SK-N-SH treated with all-trans-retinoic acid at 6 μM for 48 hours (cell line): ENCODE results near the gene DCAF5.

Experiments used
- ATAC-seq: fragments of 200-7000 bp; cut with Tn5 transposase; 3 replicates; pipeline ENCODE4 v1.9.1; 2020; ENCODE audit warnings: mild to moderate bottlenecking, moderate library complexity
- ARNTL ChIP-seq: fragments of 450-650 bp; formaldehyde crosslinking; IDR thresholded peaks from 2 replicates; pipeline ENCODE4 v1.5.0; 2020; ENCODE audit warnings: low read depth, mild to moderate bottlenecking, moderate library complexity, borderline replicate concordance
- BACH2 ChIP-seq: fragments of 250-450 bp; sonication (Bioruptor Pico); IDR thresholded peaks from 2 replicates; pipeline ENCODE4 v1.9.0; 2021; ENCODE audit warnings: mild to moderate bottlenecking, borderline replicate concordance
- CSDC2 ChIP-seq: fragments of 250-450 bp; sonication (Bioruptor Pico); IDR thresholded peaks from 2 replicates; pipeline ENCODE4 v1.5.0; 2020; ENCODE audit warnings: mild to moderate bottlenecking, moderate library complexity
- ESRRG ChIP-seq: fragments of 250-450 bp; sonication (Bioruptor Pico); IDR thresholded peaks from 2 replicates; pipeline ENCODE4 v1.6.1; 2021; ENCODE audit warnings: mild to moderate bottlenecking
- GLIS3 ChIP-seq: fragments of 250-450 bp; sonication (Bioruptor Pico); IDR thresholded peaks from 2 replicates; pipeline ENCODE4 v1.5.0; 2020; ENCODE audit warnings: mild to moderate bottlenecking, moderate library complexity
- ISL1 ChIP-seq: fragments of 250-450 bp; sonication (Bioruptor Pico); IDR thresholded peaks from 2 replicates; pipeline ENCODE4 v2.1.2; 2022; ENCODE audit warnings: mild to moderate bottlenecking, moderate library complexity
- OSR1 ChIP-seq: fragments of 250-450 bp; sonication (Bioruptor Pico); IDR thresholded peaks from 2 replicates; pipeline ENCODE4 v1.8.0; 2022; ENCODE audit warnings: moderate library complexity, mild to moderate bottlenecking, inconsistent platforms
- PPARA ChIP-seq: fragments of 250-450 bp; sonication (Bioruptor Pico); IDR thresholded peaks from 2 replicates; pipeline ENCODE4 v1.5.0; 2020; ENCODE audit warnings: mild to moderate bottlenecking, borderline replicate concordance
- RARB ChIP-seq: fragments of 250-450 bp; sonication (Bioruptor Pico); IDR thresholded peaks from 2 replicates; pipeline ENCODE4 v1.8.0; 2021; ENCODE audit warnings: mild to moderate bottlenecking, moderate library complexity
- SNAI2 ChIP-seq: fragments of 250-450 bp; sonication (Bioruptor Pico); IDR thresholded peaks from 2 replicates; pipeline ENCODE4 v1.5.0; 2020; ENCODE audit warnings: mild to moderate bottlenecking, moderate library complexity
- TCF4 ChIP-seq: fragments of 250-450 bp; sonication (Bioruptor Pico); IDR thresholded peaks from 2 replicates; pipeline ENCODE4 v1.8.0; 2021; ENCODE audit warnings: mild to moderate bottlenecking, moderate library complexity, borderline replicate concordance
- TOX ChIP-seq: fragments of 250-450 bp; sonication (Bioruptor Pico); IDR thresholded peaks from 2 replicates; pipeline ENCODE4 v1.8.0; 2021; ENCODE audit warnings: mild to moderate bottlenecking, moderate library complexity, borderline replicate concordance
- ZC3H10 ChIP-seq: fragments of 250-450 bp; sonication (Bioruptor Pico); IDR thresholded peaks from 2 replicates; pipeline ENCODE4 v1.5.1; 2021; ENCODE audit warnings: mild to moderate bottlenecking, moderate library complexity
- ZFP3 ChIP-seq: fragments of 250-450 bp; sonication (Bioruptor Pico); IDR thresholded peaks from 2 replicates; pipeline ENCODE4 v1.5.0; 2020; ENCODE audit warnings: mild to moderate bottlenecking, moderate library complexity
- ZFP30 ChIP-seq: fragments of 450-650 bp; formaldehyde crosslinking; IDR thresholded peaks from 2 replicates; pipeline ENCODE4 v1.5.0; 2022; ENCODE audit warnings: mild to moderate bottlenecking, moderate library complexity
- ZNF565 ChIP-seq: fragments of 450-650 bp; formaldehyde crosslinking; conservative IDR thresholded peaks from 2 replicates; pipeline ENCODE4 v1.5.0; 2020; ENCODE audit warnings: low read depth, mild to moderate bottlenecking, moderate library complexity
- ZNF70 ChIP-seq: fragments of 450-650 bp; formaldehyde crosslinking; IDR thresholded peaks from 2 replicates; pipeline ENCODE4 v1.5.0; 2020; ENCODE audit warnings: mild to moderate bottlenecking, moderate library complexity
- ZNF8 ChIP-seq: fragments of 450-650 bp; formaldehyde crosslinking; IDR thresholded peaks from 2 replicates; pipeline ENCODE4 v1.5.0; 2020; ENCODE audit warnings: mild to moderate bottlenecking, moderate library complexity
- TF ChIP-seq, protein P1 (sequence below): fragments of 250-450 bp; sonication (Bioruptor Pico); IDR thresholded peaks from 2 replicates; pipeline ENCODE4 v1.5.1; 2021; ENCODE audit warnings: mild to moderate bottlenecking, moderate library complexity
- TF ChIP-seq, protein P2 (sequence below): fragments of 250-450 bp; sonication (Bioruptor Pico); IDR thresholded peaks from 2 replicates; pipeline ENCODE4 v1.8.0; 2021; ENCODE audit warnings: low read depth, mild to moderate bottlenecking, moderate library complexity, borderline replicate concordance
- TF ChIP-seq, protein P3 (sequence below): fragments of 250-450 bp; sonication (Bioruptor Pico); IDR thresholded peaks from 2 replicates; pipeline ENCODE4 v1.8.0; 2020; ENCODE audit warnings: mild to moderate bottlenecking, moderate library complexity, borderline replicate concordance
- TF ChIP-seq, protein P4 (sequence below): fragments of 250-450 bp; sonication (Bioruptor Pico); IDR thresholded peaks from 2 replicates; pipeline ENCODE4 v1.5.1; 2020; ENCODE audit warnings: low read depth, mild to moderate bottlenecking, moderate library complexity

Gene DCAF5

DNA sequence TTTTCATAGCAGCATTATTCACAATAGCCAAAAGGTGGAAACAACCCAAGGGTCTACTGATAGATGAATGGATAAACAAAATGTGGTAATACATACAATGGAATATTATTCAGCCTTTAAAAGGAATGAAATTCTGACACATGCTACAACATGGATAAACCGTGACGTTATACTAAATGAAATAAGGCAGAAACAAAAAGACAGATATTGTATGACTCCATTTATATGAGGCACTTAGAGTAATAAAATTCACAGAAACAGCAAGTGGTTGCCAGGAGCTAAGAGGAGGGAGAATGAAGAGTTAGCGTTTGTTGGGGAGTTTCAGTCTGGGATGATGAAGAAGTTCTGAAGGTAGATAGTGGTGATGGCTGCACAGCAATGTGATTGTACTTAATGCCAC, 76.6 kb downstream of the DCAF5 start:
- no peak for ATAC-seq
- TF ChIP-seq ZNF8 (CRISPR knock-in tag) = no peak
- TF ChIP-seq SNAI2 (CRISPR knock-in tag) = no peak
- TF ChIP-seq, all 23 proteins: peak for 0

DNA sequence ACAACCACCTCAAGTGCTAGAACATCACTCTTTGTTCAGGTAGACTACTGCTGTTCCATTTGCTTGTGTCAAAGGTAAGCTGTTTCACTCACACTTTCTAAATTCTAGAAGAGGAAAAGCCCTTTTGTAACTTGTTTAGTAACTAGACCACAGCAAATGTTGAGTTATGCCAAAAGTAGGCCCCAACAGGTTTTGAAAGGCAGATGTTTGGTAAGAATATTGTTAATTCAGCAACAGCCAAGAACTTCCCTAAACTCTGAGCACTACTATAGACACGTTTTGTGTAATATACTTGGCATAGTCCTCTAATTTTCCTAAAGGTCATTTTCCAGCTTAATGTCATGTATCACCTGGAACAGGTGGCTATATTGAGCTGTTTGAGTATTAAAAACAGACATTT, 79.0 kb downstream of the DCAF5 start:
- TF ChIP-seq ESRRG (CRISPR knock-in tag) = no peak
- TF ChIP-seq, protein P1, sequence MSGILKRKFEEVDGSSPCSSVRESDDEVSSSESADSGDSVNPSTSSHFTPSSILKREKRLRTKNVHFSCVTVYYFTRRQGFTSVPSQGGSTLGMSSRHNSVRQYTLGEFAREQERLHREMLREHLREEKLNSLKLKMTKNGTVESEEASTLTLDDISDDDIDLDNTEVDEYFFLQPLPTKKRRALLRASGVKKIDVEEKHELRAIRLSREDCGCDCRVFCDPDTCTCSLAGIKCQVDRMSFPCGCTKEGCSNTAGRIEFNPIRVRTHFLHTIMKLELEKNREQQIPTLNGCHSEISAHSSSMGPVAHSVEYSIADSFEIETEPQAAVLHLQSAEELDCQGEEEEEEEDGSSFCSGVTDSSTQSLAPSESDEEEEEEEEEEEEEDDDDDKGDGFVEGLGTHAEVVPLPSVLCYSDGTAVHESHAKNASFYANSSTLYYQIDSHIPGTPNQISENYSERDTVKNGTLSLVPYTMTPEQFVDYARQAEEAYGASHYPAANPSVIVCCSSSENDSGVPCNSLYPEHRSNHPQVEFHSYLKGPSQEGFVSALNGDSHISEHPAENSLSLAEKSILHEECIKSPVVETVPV (CRISPR knock-in tag) = no peak
- no peak for TF ChIP-seq ZFP3
- no peak for TF ChIP-seq RARB (CRISPR knock-in tag)
- TF ChIP-seq, protein P2, sequence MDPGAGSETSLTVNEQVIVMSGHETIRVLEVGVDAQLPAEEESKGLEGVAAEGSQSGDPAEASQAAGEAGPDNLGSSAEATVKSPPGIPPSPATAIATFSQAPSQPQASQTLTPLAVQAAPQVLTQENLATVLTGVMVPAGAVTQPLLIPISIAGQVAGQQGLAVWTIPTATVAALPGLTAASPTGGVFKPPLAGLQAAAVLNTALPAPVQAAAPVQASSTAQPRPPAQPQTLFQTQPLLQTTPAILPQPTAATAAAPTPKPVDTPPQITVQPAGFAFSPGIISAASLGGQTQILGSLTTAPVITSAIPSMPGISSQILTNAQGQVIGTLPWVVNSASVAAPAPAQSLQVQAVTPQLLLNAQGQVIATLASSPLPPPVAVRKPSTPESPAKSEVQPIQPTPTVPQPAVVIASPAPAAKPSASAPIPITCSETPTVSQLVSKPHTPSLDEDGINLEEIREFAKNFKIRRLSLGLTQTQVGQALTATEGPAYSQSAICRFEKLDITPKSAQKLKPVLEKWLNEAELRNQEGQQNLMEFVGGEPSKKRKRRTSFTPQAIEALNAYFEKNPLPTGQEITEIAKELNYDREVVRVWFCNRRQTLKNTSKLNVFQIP (CRISPR knock-in tag) = no peak
- TF ChIP-seq ZNF70 (CRISPR knock-in tag) = no peak
- no peak for TF ChIP-seq TCF4 (CRISPR knock-in tag)
- TF ChIP-seq, protein P3, sequence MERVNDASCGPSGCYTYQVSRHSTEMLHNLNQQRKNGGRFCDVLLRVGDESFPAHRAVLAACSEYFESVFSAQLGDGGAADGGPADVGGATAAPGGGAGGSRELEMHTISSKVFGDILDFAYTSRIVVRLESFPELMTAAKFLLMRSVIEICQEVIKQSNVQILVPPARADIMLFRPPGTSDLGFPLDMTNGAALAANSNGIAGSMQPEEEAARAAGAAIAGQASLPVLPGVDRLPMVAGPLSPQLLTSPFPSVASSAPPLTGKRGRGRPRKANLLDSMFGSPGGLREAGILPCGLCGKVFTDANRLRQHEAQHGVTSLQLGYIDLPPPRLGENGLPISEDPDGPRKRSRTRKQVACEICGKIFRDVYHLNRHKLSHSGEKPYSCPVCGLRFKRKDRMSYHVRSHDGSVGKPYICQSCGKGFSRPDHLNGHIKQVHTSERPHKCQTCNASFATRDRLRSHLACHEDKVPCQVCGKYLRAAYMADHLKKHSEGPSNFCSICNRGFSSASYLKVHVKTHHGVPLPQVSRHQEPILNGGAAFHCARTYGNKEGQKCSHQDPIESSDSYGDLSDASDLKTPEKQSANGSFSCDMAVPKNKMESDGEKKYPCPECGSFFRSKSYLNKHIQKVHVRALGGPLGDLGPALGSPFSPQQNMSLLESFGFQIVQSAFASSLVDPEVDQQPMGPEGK (CRISPR knock-in tag) = no peak
- TF ChIP-seq ZFP30 = no peak
- no peak for TF ChIP-seq ARNTL (CRISPR knock-in tag)
- no peak for TF ChIP-seq PPARA (CRISPR knock-in tag)
- TF ChIP-seq SNAI2 (CRISPR knock-in tag) = no peak
- no peak for TF ChIP-seq ZNF8 (CRISPR knock-in tag)
- TF ChIP-seq, all 23 proteins: peak for 0
- ATAC-seq = no peak

DNA sequence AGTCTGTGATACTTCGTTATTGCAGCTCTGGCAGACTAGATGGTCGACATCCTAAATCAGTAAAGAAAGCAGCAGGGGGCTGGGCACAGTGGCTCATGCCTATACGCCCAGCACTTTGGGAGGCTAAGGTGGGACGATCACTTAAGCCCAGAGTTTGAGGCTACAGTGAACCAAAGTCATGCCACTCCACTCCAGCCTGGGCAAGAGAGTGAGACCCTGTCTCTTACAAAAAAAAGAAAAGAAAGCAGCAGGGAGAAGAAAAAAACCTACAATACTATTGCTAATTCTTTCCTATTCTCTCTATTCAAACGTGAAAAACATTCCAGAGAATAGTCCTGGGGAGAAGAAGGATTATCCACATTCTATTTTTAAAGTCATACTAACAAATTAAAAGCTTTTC, 79.5 kb downstream of the DCAF5 start:
- ATAC-seq = no peak
- TF ChIP-seq SNAI2 (CRISPR knock-in tag) (no peak), ISL1 (CRISPR knock-in tag) (no peak), ESRRG (CRISPR knock-in tag) (no peak), PPARA (CRISPR knock-in tag) (no peak), ZFP3 (no peak), BACH2 (CRISPR knock-in tag) (no peak), ZNF565 (CRISPR knock-in tag) (no peak), ZNF8 (CRISPR knock-in tag) (no peak)
- TF ChIP-seq, protein P1 (CRISPR knock-in tag) = no peak
- TF ChIP-seq, protein P2 (CRISPR knock-in tag) = no peak

DNA sequence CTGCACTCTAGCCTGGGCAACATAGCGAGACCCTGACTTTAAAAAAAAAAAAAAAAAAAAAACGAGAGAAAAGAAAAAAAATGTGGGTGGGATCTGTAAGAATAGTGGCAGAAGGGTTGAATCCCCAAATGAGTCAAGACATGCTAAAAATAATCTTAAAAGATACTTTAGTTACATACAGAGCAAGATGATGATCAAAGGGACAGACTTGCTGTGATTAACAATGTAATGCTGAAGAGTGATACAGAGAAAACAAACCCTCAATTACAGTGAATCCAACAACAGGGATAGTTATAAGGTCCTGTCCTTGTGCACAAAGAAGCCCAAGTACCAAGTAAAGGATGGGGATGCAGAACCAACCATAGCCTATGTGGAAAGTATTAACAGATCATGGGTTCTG, 80.3 kb downstream of the DCAF5 start:
- ATAC-seq = no peak
- TF ChIP-seq TCF4 (CRISPR knock-in tag) (no peak), OSR1 (CRISPR knock-in tag) (no peak), BACH2 (CRISPR knock-in tag) (no peak), ARNTL (CRISPR knock-in tag) (no peak), GLIS3 (CRISPR knock-in tag) (no peak), TOX (CRISPR knock-in tag) (no peak), ISL1 (CRISPR knock-in tag) (no peak), ZFP30 (no peak), ESRRG (CRISPR knock-in tag) (no peak), ZFP3 (no peak), CSDC2 (no peak), ZNF8 (CRISPR knock-in tag) (no peak), ZC3H10 (no peak), PPARA (CRISPR knock-in tag) (no peak)
- TF ChIP-seq, protein P4, sequence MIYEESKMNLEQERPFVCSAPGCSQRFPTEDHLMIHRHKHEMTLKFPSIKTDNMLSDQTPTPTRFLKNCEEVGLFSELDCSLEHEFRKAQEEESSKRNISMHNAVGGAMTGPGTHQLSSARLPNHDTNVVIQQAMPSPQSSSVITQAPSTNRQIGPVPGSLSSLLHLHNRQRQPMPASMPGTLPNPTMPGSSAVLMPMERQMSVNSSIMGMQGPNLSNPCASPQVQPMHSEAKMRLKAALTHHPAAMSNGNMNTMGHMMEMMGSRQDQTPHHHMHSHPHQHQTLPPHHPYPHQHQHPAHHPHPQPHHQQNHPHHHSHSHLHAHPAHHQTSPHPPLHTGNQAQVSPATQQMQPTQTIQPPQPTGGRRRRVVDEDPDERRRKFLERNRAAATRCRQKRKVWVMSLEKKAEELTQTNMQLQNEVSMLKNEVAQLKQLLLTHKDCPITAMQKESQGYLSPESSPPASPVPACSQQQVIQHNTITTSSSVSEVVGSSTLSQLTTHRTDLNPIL (CRISPR knock-in tag) = no peak
- TF ChIP-seq, protein P3 (CRISPR knock-in tag) = no peak
- TF ChIP-seq, protein P1 (CRISPR knock-in tag) = no peak
